SU-DHL-6 (cell line): ENCODE measurements around the gene CORO1C.

Experiments
- H2AFZ ChIP-seq: fragments of 200-600 bp; sonication (generic); 2 replicates; pipeline ENCODE4 v1.6.1; 2014; ENCODE audit warnings: low read depth, mild to moderate bottlenecking, moderate library complexity, mixed read lengths, antibody characterized with exemption, low read length; ENCODE audit not compliant: severe bottlenecking
- H3F3A ChIP-seq: fragments of 200-600 bp; shearing (Covaris generic); 2 replicates; pipeline ENCODE4 v1.6.0; 2016; ENCODE audit warnings: antibody characterized with exemption, mild to moderate bottlenecking; ENCODE audit not compliant: insufficient read depth
- H3K27ac ChIP-seq: fragments of 200-600 bp; sonication (generic); 2 replicates; pipeline ENCODE4 v1.5.1; 2016; ENCODE audit warnings: low read depth, mild to moderate bottlenecking, low read length, moderate library complexity, mixed read lengths
- H3K27me3 ChIP-seq: fragments of 200-600 bp; sonication (generic), shearing (Covaris generic); 2 replicates; pipeline ENCODE4 v1.6.0; 2014; ENCODE audit warnings: mild to moderate bottlenecking, low read length
- H3K36me3 ChIP-seq: fragments of 200-600 bp; sonication (generic); 2 replicates; pipeline ENCODE4 v1.6.1; 2014; ENCODE audit warnings: mild to moderate bottlenecking, low read length, mixed read lengths
- H3K4me2 ChIP-seq: fragments of 300-600, 200-600 bp; shearing (Covaris generic), sonication (generic); 2 replicates; pipeline ENCODE4 v1.6.0; 2014; ENCODE audit warnings: low read length, low read depth, mild to moderate bottlenecking; ENCODE audit not compliant: poor library complexity, severe bottlenecking
- H3K4me3 ChIP-seq: fragments of 200-600 bp; sonication (generic); 2 replicates; pipeline ENCODE4 v1.5.1; 2014; ENCODE audit warnings: antibody characterized with exemption, low read length, mild to moderate bottlenecking, mixed read lengths; ENCODE audit not compliant: insufficient read depth, poor library complexity, severe bottlenecking
- H3K79me2 ChIP-seq: fragments of 200-600 bp; sonication (generic); 2 replicates; pipeline ENCODE4 v1.6.1; 2014; ENCODE audit warnings: mild to moderate bottlenecking, low read length, moderate library complexity; ENCODE audit not compliant: insufficient read depth
- H3K9ac ChIP-seq: fragments of 200-600 bp; sonication (generic); 2 replicates; pipeline ENCODE4 v1.7.0; 2014; ENCODE audit warnings: mild to moderate bottlenecking, low read length
- H3K9me2 ChIP-seq: fragments of 200-600 bp; sonication (generic); replicated peaks from 2 replicates; pipeline ENCODE4 v1.6.1; 2014; ENCODE audit warnings: low read length; ENCODE audit not compliant: insufficient read depth
- H3K9me3 ChIP-seq: fragments of 200-600 bp; sonication (generic); 2 replicates; pipeline ENCODE4 v1.6.1; 2014; ENCODE audit warnings: low read length, mixed read lengths; ENCODE audit not compliant: insufficient read depth
- H4K20me1 ChIP-seq: fragments of 200-600 bp; sonication (generic); 2 replicates; pipeline ENCODE4 v1.6.1; 2014; ENCODE audit warnings: low read depth, mild to moderate bottlenecking, antibody characterized with exemption, low read length, moderate library complexity, mixed read lengths
- EZH2phosphoT487 ChIP-seq: fragments of 200-600 bp; sonication (generic), shearing (Covaris generic); conservative IDR thresholded peaks from 2 replicates; pipeline ENCODE4 v1.6.1; 2018; ENCODE audit warnings: mild to moderate bottlenecking, antibody characterized with exemption, low read length, moderate library complexity, mixed read lengths
- TF ChIP-seq, protein P1 (sequence below): fragments of 200-600 bp; sonication (generic); IDR thresholded peaks from one replicate; pipeline ENCODE4 v1.5.1; 2017; ENCODE audit warnings: antibody characterized with exemption, mild to moderate bottlenecking, low read length, moderate library complexity; ENCODE audit not compliant: insufficient read depth, poor library complexity, severe bottlenecking

The CORO1C gene

DNA sequence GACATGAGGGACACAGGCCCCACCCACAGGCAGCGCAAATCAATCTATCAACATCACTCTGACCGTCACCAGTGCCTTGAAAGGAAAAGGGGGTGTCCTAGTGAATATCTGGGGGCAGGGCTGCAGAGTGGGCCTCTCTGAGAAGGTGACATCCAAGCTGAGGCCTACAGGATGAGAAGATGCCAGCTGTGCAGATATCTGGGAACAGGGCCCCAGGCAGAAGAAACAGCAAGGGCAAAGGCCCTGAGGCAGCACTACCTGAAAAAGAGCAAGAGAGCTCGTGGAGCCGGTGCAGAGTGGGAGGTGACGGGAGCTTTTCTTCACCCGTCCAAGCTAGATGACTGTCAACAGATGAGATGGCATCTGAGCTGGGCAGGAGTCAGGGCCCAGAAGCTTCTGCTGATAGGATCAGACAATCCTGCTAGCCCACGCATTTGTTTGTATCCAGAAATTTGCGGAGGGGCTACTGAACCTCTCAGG is 120.9 kb downstream of the CORO1C start:
- no peak overlapping the region for H3K4me2 ChIP-seq
- H3K9me3 ChIP-seq, result no peaks in the 10 kb centered on the region
- no peaks in the 10 kb centered on the region for H3K9me2 ChIP-seq
- H3K36me3 ChIP-seq, result no peaks in the 10 kb centered on the region
- no peaks in the 10 kb centered on the region for H3K27me3 ChIP-seq
- H2AFZ ChIP-seq, result no peak overlapping the region
- no peak overlapping the region for H3K27ac ChIP-seq
- no peak overlapping the region for H3K9ac ChIP-seq
- H3K4me3 ChIP-seq, result no peak overlapping the region
- H4K20me1 ChIP-seq, result no peaks in the 10 kb centered on the region
- no peaks in the 10 kb centered on the region for H3K79me2 ChIP-seq
- TF ChIP-seq, protein P1, sequence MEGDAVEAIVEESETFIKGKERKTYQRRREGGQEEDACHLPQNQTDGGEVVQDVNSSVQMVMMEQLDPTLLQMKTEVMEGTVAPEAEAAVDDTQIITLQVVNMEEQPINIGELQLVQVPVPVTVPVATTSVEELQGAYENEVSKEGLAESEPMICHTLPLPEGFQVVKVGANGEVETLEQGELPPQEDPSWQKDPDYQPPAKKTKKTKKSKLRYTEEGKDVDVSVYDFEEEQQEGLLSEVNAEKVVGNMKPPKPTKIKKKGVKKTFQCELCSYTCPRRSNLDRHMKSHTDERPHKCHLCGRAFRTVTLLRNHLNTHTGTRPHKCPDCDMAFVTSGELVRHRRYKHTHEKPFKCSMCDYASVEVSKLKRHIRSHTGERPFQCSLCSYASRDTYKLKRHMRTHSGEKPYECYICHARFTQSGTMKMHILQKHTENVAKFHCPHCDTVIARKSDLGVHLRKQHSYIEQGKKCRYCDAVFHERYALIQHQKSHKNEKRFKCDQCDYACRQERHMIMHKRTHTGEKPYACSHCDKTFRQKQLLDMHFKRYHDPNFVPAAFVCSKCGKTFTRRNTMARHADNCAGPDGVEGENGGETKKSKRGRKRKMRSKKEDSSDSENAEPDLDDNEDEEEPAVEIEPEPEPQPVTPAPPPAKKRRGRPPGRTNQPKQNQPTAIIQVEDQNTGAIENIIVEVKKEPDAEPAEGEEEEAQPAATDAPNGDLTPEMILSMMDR, result no peak
- TF ChIP-seq EZH2phosphoT487, result no peak
- no peaks in the 10 kb centered on the region for H3F3A ChIP-seq

DNA sequence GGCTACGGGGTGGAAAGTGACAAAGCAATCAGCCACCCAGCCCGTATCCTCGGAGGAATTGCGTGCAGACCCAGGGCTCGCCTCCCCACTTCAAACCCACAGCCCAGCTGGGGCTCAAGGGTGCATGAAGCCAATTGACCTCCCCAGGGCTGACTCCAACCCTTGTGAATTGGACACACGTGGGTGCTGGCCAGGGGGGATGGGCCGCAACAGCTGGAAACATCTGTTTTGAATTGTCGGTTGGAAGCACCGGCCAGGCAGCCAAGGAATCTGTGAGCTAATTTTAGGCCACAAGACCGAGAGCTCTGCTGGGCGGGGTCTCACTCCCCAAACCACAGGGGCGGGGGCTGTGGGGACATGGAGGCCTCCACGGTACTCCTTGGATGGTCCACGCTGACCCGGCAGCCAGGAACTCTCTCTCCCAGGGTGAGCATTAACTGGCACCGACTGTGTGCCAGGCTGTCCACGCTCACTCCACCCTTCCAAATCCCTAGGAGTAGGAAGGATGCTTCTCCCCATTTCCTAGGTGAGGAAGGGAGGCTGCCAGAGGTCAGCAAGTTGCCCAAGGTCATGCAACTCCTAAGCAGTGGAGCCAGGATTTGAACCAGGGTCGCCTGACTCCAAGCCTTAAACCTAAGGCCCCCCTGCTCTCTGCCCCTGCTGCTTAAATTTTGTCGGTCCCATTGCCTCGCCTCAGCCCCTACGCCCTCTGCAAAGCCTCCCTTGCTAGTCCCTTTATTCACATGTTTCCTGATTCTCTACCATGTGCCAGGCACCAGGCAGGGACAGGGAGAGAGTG is 121.6 kb downstream of the CORO1C start:
- Histone ChIP-seq H3K4me2 (no peak overlapping the region), H3K9ac (no peak overlapping the region), H3K4me3 (no peak overlapping the region), H4K20me1 (no peaks in the 10 kb centered on the region), H3K79me2 (no peaks in the 10 kb centered on the region), H3K9me2 (no peaks in the 10 kb centered on the region), H2AFZ (no peak overlapping the region), H3K36me3 (no peaks in the 10 kb centered on the region), H3K27ac (no peak overlapping the region), H3K27me3 (no peaks in the 10 kb centered on the region), H3K9me3 (no peaks in the 10 kb centered on the region), H3F3A (no peaks in the 10 kb centered on the region)
- no peak for TF ChIP-seq EZH2phosphoT487
- TF ChIP-seq, protein P1, result no peak

DNA sequence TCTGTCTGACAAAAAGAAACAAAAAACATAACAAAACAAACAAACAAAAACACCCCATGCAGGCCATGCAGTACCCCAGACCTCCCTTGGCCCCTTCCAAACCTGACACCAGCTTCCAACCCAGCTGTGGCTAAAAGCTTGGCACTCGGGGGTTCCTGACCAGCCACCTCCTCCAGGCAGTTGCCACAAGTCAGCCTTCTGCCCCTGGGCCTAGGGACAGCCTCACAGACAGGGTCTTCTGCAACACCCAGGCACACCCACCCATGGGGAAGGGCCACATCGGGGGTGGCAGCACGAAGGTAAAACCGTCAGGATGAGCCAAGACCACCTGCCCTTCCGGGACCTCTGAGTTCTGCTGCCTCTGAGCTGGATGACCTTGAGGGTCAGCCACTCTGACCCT is 122.7 kb downstream of the CORO1C start:
- H3K4me2 ChIP-seq, result no peak overlapping the region
- H3K79me2 ChIP-seq, result no peaks in the 10 kb centered on the region
- no peaks in the 10 kb centered on the region for H4K20me1 ChIP-seq
- no peak overlapping the region for H3K27ac ChIP-seq
- no peak overlapping the region for H3K9ac ChIP-seq
- no peaks in the 10 kb centered on the region for H3K9me2 ChIP-seq
- no peak overlapping the region for H2AFZ ChIP-seq
- H3K9me3 ChIP-seq, result no peaks in the 10 kb centered on the region
- no peak overlapping the region for H3K4me3 ChIP-seq
- no peaks in the 10 kb centered on the region for H3K36me3 ChIP-seq
- no peak for TF ChIP-seq EZH2phosphoT487
- TF ChIP-seq, protein P1, result no peak
- H3K27me3 ChIP-seq, result no peaks in the 10 kb centered on the region
- H3F3A ChIP-seq, result no peaks in the 10 kb centered on the region
